ENCODE data around the gene IFRD2. TPM values are rescaled to one million over a fixed set of nuclear protein-coding genes. Genes with fewer than 3 reads are reported as not detected.

The IFRD2 gene
- total RNA-seq, 1 experiment from 2014 or later, result 223 TPM

DNA sequence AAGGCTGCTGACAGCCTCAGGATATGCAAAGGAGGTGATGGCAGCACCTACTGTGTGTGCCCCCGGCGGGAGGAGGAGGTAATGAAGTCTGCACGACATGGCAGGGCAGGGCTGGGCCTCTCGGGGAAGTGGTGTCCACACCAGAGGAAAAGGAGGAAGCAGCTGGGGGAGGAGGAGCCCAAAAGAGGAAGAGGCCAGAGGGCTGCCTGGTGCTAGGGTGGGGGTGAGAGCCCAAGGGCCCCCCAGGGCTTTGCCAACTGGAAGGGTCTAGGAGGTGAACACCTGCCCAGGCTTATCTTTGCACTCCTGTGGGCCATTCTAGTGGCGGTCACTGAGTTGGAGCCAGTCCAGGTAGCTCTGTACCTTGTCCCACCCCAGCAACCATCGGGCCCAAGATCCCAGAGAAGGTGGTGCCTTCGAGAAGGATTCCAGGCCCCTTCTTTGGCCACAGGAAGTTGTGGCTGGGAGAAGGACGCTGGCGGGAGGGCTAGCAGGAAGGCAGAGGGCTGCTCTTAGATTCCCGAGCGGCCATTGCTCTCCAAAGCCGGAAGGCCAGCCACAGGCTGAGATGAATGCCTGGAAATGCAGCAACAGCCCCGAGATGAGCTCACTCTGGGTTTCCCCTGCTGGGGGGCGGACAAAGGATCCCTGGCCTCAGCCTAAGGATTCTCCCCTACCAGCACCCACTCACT is 49.2 kb downstream of the IFRD2 start:
- Histone ChIP-seq H3K4me3 (ENCODE audit: low read length) (no peak overlapping the region), H3K27me3 (ENCODE audit: low read length) (no peaks in the 10 kb centered on the region), H3K27ac (ENCODE audit: low read length) (no peak overlapping the region), H3K4me1 (ENCODE audit: insufficient read depth, low read length) (peaks cover 42% of the 10 kb centered on the region), H3F3A (ENCODE audit: low read length, unreplicated experiment) (peaks cover 10% of the 10 kb centered on the region), H3K79me2 (ENCODE audit: low read length) (peaks cover 92% of the 10 kb centered on the region), H3K4me2 (ENCODE audit: low read length) (no peak overlapping the region), H3K9me3 (ENCODE audit: low read length) (no peaks in the 10 kb centered on the region), H4K20me1 (ENCODE audit: low read length) (peaks cover 34% of the 10 kb centered on the region), H3K9ac (ENCODE audit: low read length) (no peak overlapping the region), H3K9me2 (replicated peaks; ENCODE audit: low read length) (no peaks in the 10 kb centered on the region), H2AFZ (ENCODE audit: low read length) (no peak overlapping the region), H3K36me3 (ENCODE audit: low read depth, low read length) (peaks cover 10% of the 10 kb centered on the region; the same call in 1 of the 2 replicates)
- intact Hi-C loops (cut with micrococcal nuclease), result no loop called here
- TF ChIP-seq EZH2 (IDR thresholded peaks at IDR 0.05; ENCODE audit: low read length, unreplicated experiment) (no peak), EZH2phosphoT487 (IDR thresholded peaks at IDR 0.05; ENCODE audit: borderline replicate concordance, low read length) (no peak)
- TF ChIP-seq, protein P1, sequence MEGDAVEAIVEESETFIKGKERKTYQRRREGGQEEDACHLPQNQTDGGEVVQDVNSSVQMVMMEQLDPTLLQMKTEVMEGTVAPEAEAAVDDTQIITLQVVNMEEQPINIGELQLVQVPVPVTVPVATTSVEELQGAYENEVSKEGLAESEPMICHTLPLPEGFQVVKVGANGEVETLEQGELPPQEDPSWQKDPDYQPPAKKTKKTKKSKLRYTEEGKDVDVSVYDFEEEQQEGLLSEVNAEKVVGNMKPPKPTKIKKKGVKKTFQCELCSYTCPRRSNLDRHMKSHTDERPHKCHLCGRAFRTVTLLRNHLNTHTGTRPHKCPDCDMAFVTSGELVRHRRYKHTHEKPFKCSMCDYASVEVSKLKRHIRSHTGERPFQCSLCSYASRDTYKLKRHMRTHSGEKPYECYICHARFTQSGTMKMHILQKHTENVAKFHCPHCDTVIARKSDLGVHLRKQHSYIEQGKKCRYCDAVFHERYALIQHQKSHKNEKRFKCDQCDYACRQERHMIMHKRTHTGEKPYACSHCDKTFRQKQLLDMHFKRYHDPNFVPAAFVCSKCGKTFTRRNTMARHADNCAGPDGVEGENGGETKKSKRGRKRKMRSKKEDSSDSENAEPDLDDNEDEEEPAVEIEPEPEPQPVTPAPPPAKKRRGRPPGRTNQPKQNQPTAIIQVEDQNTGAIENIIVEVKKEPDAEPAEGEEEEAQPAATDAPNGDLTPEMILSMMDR (conservative IDR thresholded peaks at IDR 0.05; ENCODE audit: low read depth, low read length), result no peak
- no peak for ATAC-seq
- ChIA-PET POLR2A (ENCODE audit: unreplicated experiment) (no interaction called here), CTCF (no interaction called here)
- no TSS peak for BruUV-seq (replicated peaks)
- no peak for DNase-seq

DNA sequence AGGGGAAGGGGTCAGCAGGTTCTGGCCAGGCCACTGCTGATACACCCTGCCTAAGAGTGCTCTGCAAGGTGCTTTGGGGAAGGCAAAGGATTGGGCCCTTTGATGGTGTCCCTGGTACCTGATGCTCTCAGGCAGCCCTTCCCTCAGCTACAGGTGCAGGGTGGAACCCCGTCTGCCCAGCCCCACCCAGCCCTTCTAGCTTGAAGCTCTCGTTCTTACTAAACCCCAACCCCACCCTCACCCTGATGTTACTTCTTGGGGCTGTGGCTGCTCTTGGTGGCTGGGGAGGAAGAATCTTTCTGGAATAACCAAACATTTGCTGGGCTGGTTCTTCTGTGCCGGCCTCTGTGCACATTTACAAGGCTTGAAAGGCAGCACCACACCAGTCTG is 49.9 kb downstream of the IFRD2 start:
- no peak for ATAC-seq
- BruUV-seq (replicated peaks), result no TSS peak
- no peak overlapping the region for H3K27ac ChIP-seq (ENCODE audit: low read length)
- H3K4me2 ChIP-seq (ENCODE audit: low read length), result no peak overlapping the region
- CTCF ChIA-PET, result no interaction called here
- peaks cover 10% of the 10 kb centered on the region for H3F3A ChIP-seq (ENCODE audit: low read length, unreplicated experiment)
- intact Hi-C loops (cut with micrococcal nuclease), result no loop called here
- H3K9me3 ChIP-seq (ENCODE audit: low read length), result no peaks in the 10 kb centered on the region
- no peak overlapping the region for H3K4me3 ChIP-seq (ENCODE audit: low read length)
- TF ChIP-seq EZH2 (IDR thresholded peaks at IDR 0.05; ENCODE audit: low read length, unreplicated experiment) (no peak), EZH2phosphoT487 (IDR thresholded peaks at IDR 0.05; ENCODE audit: borderline replicate concordance, low read length) (no peak)
- TF ChIP-seq, protein P1 (conservative IDR thresholded peaks at IDR 0.05; ENCODE audit: low read depth, low read length), result no peak
- peaks cover 10% of the 10 kb centered on the region; the same call in 1 of the 2 replicates for H3K36me3 ChIP-seq (ENCODE audit: low read depth, low read length)
- peaks cover 92% of the 10 kb centered on the region for H3K79me2 ChIP-seq (ENCODE audit: low read length)
- H3K4me1 ChIP-seq (ENCODE audit: insufficient read depth, low read length), result peaks cover 36% of the 10 kb centered on the region
- POLR2A ChIA-PET (ENCODE audit: unreplicated experiment), result no interaction called here
- H2AFZ ChIP-seq (ENCODE audit: low read length), result no peak overlapping the region
- no peak overlapping the region for H3K9ac ChIP-seq (ENCODE audit: low read length)
- DNase-seq, result no peak
- H3K27me3 ChIP-seq (ENCODE audit: low read length), result no peaks in the 10 kb centered on the region
- H4K20me1 ChIP-seq (ENCODE audit: low read length), result peaks cover 34% of the 10 kb centered on the region
- H3K9me2 ChIP-seq (replicated peaks; ENCODE audit: low read length), result no peaks in the 10 kb centered on the region

DNA sequence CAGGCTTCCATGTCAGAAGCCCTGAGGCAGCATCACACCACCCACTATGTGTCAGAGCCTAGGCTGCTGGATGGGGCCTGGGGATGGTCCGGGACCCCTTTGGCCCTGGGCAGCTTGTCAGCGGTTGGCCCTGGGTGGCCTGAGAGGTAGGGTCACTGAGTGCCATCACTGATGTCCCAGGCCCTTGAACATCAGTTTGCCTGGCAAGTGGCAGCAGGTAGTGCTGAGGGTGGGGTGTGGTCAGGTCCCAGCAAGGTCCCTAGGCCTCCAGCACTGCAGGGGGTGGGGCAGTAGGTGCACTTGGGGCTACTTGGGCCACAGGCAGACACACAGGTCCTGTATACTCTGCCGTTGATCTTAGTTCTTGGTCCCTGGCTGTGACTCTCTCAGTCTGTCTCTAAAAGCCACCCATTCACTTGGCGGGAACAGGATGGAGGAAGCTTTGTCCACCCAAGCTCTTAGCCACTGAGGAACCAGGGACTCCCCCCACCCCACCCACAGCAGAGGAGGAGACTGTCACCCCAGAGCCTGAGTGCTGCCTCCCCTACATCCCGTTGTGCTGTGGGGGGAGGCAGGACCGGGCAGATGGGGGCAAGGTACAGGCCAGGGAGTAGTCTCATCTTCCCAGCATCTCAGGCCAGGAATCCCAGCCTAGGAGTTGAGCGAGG is 50.4 kb downstream of the IFRD2 start:
- CTCF ChIA-PET, result no interaction called here
- no peak overlapping the region for H3K9ac ChIP-seq (ENCODE audit: low read length)

More for the DNA sequence above, 50.4 kb downstream of the IFRD2 start:
- TF ChIP-seq, protein P1 (conservative IDR thresholded peaks at IDR 0.05; ENCODE audit: low read depth, low read length), result no peak
- Histone ChIP-seq H3K79me2 (ENCODE audit: low read length) (peaks cover 92% of the 10 kb centered on the region), H3K27ac (ENCODE audit: low read length) (no peak overlapping the region), H3K4me3 (ENCODE audit: low read length) (no peak overlapping the region), H3K4me1 (ENCODE audit: insufficient read depth, low read length) (peaks cover 31% of the 10 kb centered on the region), H3K9me2 (replicated peaks; ENCODE audit: low read length) (no peaks in the 10 kb centered on the region), H3K9me3 (ENCODE audit: low read length) (no peaks in the 10 kb centered on the region), H2AFZ (ENCODE audit: low read length) (no peak overlapping the region), H3K4me2 (ENCODE audit: low read length) (no peak overlapping the region), H3F3A (ENCODE audit: low read length, unreplicated experiment) (peaks cover 6% of the 10 kb centered on the region), H4K20me1 (ENCODE audit: low read length) (peaks cover 37% of the 10 kb centered on the region), H3K36me3 (ENCODE audit: low read depth, low read length) (peaks cover 10% of the 10 kb centered on the region; the same call in 1 of the 2 replicates), H3K27me3 (ENCODE audit: low read length) (no peaks in the 10 kb centered on the region)
- BruUV-seq (replicated peaks), result no TSS peak
- no peak for ATAC-seq
- intact Hi-C loops (cut with micrococcal nuclease), result no loop called here
- no peak for DNase-seq
- POLR2A ChIA-PET (ENCODE audit: unreplicated experiment), result no interaction called here
